22Rv1 (cell line): Measurements from ENCODE around the gene BCKDHB.

Experiments
- CTCF ChIP-seq: fragments of 450-650 bp; IDR thresholded peaks from 2 replicates; pipeline ENCODE4 v1.5.1; 2017; ENCODE audit warnings: mild to moderate bottlenecking
- ZFX ChIP-seq: fragments of 450-650 bp; IDR thresholded peaks from 2 replicates; pipeline ENCODE4 v1.6.1; 2017; ENCODE audit warnings: antibody characterized with exemption, borderline replicate concordance

GRCh38 chr6:80287112-80287511 lies 180.6 kb downstream of the BCKDHB start:
- no peak for TF ChIP-seq CTCF
- TF ChIP-seq ZFX, result no peak
